Kidney epithelial cell (primary cell): ENCODE results near the gene PSMD2. TPM values are rescaled to one million over a fixed set of nuclear protein-coding genes. Genes with fewer than 3 reads are reported as not detected.
A peak's percentile ranks its signal among the peaks of the same experiment; 100 is the strongest.

Source experiments
- DNase-seq: peaks from one replicate; pipeline ENCODE4 v3.0.0-alpha.2; 2010; ENCODE audit warnings: low read depth
- H3K27me3 ChIP-seq: 2 replicates; pipeline ENCODE4 v1.6.0; 2011; ENCODE audit warnings: low read length; ENCODE audit not compliant: control insufficient read depth, insufficient read depth
- H3K36me3 ChIP-seq: 2 replicates; pipeline ENCODE4 v1.5.1; 2011; ENCODE audit warnings: low read length; ENCODE audit not compliant: control insufficient read depth, insufficient read depth
- H3K4me3 ChIP-seq: 2 replicates; pipeline ENCODE4 v1.5.1; 2011; ENCODE audit warnings: low read depth, mild to moderate bottlenecking, control low read depth, low read length
- total RNA-seq: library from RNA; depleted of rRNA; stranded (reverse); fragments of >200 nt; gene quantifications from 2 replicates; pipeline ENCODE4 v1.2.3, GENCODE V29; 2015
- TF ChIP-seq, protein P1 (sequence below): IDR thresholded peaks from 2 replicates; pipeline ENCODE4 v1.5.1; 2011; ENCODE audit warnings: mild to moderate bottlenecking, moderate library complexity, low read length, control low read depth, inconsistent platforms; ENCODE audit not compliant: insufficient read depth, poor library complexity, severe bottlenecking

The PSMD2 gene
- total RNA-seq, 1 donor from 2014 or later = 903 TPM

DNA sequence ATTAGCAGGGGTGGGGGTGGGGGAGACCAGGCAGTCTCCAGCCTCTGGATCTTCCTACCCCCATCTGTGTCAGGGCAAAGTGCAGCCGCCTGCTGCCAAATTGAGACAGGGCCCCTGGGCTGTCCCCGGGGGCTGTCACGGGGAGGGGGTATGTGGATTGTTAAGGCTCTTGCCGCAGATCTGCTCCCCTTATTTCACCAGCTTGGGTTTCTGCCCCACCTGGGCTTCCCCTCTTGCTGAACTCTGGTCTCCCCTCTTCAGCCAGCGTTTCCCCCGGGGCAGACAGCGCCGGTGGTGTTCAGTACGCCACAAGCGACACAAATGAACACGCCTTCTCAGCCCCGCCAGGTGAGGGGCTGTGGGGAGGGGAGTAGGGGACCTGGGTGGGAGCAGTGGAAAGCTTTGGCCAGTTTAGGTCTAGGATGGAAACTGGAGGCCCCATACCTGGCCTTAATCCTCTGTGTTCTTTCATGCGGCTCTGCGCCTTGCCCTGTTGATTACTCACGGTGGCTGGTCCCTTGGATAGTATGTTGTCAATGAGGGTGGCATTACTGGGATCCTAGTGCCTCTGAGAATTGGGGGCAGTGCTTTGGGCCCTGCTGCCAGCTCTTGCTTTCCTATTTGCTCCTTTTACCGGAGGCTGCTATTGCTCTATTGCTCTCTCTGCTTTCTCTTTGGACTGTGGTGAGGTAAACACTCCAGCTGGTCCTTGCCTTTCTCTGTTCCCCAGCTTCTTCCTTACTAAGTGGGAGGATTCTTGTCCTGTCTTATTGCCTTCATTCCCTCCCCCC is 17.0 kb downstream of the PSMD2 start:
- peaks cover 6% of the 10 kb centered on the region for H3K36me3 ChIP-seq
- peak overlapping the region; percentile 91 for H3K4me3 ChIP-seq
- TF ChIP-seq, protein P1, sequence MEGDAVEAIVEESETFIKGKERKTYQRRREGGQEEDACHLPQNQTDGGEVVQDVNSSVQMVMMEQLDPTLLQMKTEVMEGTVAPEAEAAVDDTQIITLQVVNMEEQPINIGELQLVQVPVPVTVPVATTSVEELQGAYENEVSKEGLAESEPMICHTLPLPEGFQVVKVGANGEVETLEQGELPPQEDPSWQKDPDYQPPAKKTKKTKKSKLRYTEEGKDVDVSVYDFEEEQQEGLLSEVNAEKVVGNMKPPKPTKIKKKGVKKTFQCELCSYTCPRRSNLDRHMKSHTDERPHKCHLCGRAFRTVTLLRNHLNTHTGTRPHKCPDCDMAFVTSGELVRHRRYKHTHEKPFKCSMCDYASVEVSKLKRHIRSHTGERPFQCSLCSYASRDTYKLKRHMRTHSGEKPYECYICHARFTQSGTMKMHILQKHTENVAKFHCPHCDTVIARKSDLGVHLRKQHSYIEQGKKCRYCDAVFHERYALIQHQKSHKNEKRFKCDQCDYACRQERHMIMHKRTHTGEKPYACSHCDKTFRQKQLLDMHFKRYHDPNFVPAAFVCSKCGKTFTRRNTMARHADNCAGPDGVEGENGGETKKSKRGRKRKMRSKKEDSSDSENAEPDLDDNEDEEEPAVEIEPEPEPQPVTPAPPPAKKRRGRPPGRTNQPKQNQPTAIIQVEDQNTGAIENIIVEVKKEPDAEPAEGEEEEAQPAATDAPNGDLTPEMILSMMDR = no peak
- no peak for DNase-seq
- no peaks in the 10 kb centered on the region for H3K27me3 ChIP-seq

DNA sequence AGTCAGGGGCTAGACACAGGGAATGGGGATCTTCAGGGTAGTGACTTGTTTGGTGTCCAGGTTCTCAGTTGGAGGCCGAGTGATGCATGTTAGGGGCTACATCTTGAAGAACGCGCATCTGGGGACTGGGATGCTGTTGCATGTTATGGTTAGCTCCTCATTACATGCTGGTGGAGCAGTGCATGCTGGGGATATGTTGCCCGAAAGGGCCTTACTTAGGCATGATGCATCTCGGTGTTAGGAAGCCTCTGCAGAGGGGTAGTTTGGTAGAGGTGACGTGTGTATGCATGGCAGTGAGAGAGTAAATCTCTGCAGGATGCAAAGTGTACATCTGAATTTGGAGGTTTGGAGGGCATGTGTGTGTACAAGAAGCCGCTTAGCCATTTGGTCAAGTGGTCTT is 17.8 kb downstream of the PSMD2 start:
- H3K36me3 ChIP-seq = peaks cover 12% of the 10 kb centered on the region
- H3K4me3 ChIP-seq = peak overlapping the region; percentile 6
- no peak for DNase-seq
- TF ChIP-seq, protein P1 = no peak
- H3K27me3 ChIP-seq = no peaks in the 10 kb centered on the region

DNA sequence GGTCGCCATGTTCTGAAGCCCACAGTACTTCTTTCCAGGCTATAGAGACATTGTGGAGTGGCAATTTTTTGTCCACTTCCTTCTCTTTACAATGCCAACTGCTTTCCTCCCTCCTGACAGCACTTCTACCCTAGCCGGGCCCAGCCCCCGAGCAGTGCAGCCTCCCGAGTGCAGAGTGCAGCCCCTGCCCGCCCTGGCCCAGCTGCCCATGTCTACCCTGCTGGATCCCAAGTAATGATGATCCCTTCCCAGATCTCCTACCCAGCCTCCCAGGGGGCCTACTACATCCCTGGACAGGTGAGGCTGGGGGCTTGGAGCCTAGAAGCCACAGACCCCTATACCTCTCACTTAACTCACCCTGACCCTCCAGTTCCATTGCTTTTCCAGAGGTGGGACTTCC is 18.2 kb downstream of the PSMD2 start:
- Histone ChIP-seq H3K27me3 (no peaks in the 10 kb centered on the region), H3K36me3 (peaks cover 13% of the 10 kb centered on the region)
- DNase-seq = no peak

DNA sequence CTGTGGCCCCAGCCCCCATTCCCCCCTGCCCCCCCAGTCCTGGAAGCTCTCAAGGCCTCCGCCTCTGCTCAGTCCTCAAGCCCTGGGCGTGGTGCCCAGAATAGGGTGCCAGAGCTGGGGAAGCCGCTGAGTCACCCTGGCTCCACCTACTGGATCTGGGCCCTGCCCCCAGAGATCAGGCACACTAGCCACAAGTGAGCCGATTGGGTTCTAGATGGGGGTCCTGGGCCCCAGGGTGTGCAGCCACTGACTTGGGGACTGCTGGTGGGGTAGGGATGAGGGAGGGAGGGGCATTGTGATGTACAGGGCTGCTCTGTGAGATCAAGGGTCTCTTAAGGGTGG is 21.0 kb downstream of the PSMD2 start:
- peak; percentile 70 for DNase-seq
- Histone ChIP-seq H3K4me3 (no peak overlapping the region), H3K36me3 (peaks cover 18% of the 10 kb centered on the region), H3K27me3 (no peaks in the 10 kb centered on the region)
- TF ChIP-seq, protein P1 = no peak

More for the DNA sequence above, 18.2 kb downstream of the PSMD2 start:
- TF ChIP-seq, protein P1 = no peak
- H3K4me3 ChIP-seq = no peak overlapping the region

DNA sequence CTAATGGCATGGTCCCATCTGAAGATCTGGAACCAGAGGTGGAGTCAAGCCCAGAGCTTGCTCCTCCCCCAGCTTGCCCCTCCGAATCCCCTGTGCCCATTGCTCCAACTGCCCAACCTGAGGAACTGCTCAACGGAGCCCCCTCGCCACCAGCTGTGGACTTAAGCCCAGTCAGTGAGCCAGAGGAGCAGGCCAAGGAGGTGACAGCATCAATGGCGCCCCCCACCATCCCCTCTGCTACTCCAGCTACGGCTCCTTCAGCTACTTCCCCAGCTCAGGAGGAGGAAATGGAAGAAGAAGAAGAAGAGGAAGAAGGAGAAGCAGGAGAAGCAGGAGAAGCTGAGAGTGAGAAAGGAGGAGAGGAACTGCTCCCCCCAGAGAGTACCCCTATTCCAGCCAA is 22.6 kb downstream of the PSMD2 start:
- H3K36me3 ChIP-seq = peaks cover 19% of the 10 kb centered on the region
- TF ChIP-seq, protein P1 = no peak
- no peak for DNase-seq
- no peak overlapping the region for H3K4me3 ChIP-seq
- no peaks in the 10 kb centered on the region for H3K27me3 ChIP-seq

DNA sequence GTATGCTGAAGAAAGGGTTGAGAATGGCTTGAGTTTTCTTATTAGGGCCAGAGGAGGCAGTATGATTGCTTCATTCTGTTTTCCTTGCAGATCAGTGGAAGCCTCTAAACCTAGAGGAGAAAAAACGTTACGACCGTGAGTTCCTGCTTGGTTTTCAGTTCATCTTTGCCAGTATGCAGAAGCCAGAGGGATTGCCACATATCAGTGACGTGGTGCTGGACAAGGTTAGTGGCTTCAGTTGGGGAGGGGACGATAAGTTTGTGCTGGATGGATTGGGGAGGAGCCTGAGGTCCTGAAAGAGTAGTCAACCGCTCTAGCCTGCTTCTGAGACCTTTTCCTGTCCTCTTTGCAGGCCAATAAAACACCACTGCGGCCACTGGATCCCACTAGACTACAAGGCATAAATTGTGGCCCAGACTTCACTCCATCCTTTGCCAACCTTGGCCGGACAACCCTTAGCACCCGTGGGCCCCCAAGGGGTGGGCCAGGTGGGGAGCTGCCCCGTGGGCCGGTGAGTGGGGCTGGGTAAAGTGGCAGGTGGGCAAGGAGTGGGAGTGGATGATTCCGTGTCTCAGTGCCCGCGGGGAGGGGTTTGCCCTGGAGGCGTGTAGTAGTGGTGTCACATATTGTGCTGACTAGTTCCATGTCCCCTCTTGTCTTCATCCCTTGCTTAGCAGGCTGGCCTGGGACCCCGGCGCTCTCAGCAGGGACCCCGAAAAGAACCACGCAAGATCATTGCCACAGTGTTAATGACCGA is 23.9 kb downstream of the PSMD2 start:
- Histone ChIP-seq H3K36me3 (peaks cover 18% of the 10 kb centered on the region), H3K27me3 (no peaks in the 10 kb centered on the region), H3K4me3 (no peak overlapping the region)
- TF ChIP-seq, protein P1 = no peak
- no peak for DNase-seq
